K562 (cell line): ENCODE measurements around the gene CRYBB2. TPM values are rescaled to one million over a fixed set of nuclear protein-coding genes. Genes with fewer than 3 reads are reported as not detected.

Experiments
- ATAC-seq: fragments of 200-7000 bp; cut with Tn5 transposase; 3 replicates; pipeline ENCODE4 v1.9.1; 2020; ENCODE audit warnings: moderate library complexity
- BruUV-seq: library from RNA; stranded (reverse); fragments of 400-500 nt; replicated peaks from 2 replicates; lab custom pipeline; 2021; lab: Mats Ljungman, UMichigan
- CTCF ChIA-PET: fragments of 300-600 bp; formaldehyde crosslinking; extraction: SDS; loops from one replicate; lab custom pipeline; 2021; ENCODE audit warnings: low intra/inter-chr PET ratio; lab: Yijun Ruan, JAX
- POLR2A ChIA-PET: fragments of 300-600, 350-650 bp; sonication (Branson Sonifier 250); formaldehyde crosslinking; extraction: SDS; loops from one replicate; lab custom pipeline; 2021; ENCODE audit warnings: antibody characterized with exemption, inconsistent platforms; lab: Yijun Ruan, JAX
- DNase-seq, 4 experiments: peaks; one replicate each; pipeline versions ENCODE4 v3.0.0 to v3.0.0-alpha.2; 2011 to 2018; ENCODE audit warnings: low spot score in 3 of 4, mixed read lengths in 3 of 4; ENCODE audit errors: extremely low read depth in 1 of 4
- FAIRE-seq: peaks from 2 replicates; lab custom pipeline; 2011; peaks lifted over from hg19 to GRCh38; lab: Jason Lieb, UNC
- H2AFZ ChIP-seq: 2 replicates; pipeline ENCODE4 v1.6.0; 2011; ENCODE audit warnings: low read depth, low read length, control low read depth, inconsistent platforms
- H3K27ac ChIP-seq: fragments of 200-600 bp; 3 replicates; pipeline ENCODE4 v1.8.0; 2011; ENCODE audit warnings: low read depth, mild to moderate bottlenecking, control low read depth, inconsistent platforms, low read length, moderate library complexity, mixed read lengths; ENCODE audit errors: extremely low read depth
- H3K27me3 ChIP-seq, 2 experiments: fragments of 300-600 bp in 1 of 2; 2 replicates in 1 of 2; 3 replicates in 1 of 2; pipeline versions ENCODE4 v1.6.0 to v1.8.0; 2011; ENCODE audit warnings: inconsistent platforms in 2 of 2, low read length in 2 of 2, mild to moderate bottlenecking in 1 of 2, mixed read lengths in 1 of 2, moderate library complexity in 1 of 2; ENCODE audit not compliant: control insufficient read depth in 2 of 2, insufficient read depth in 2 of 2
- H3K36me3 ChIP-seq: fragments of 300-600 bp; 3 replicates; pipeline ENCODE4 v1.8.0; 2011; ENCODE audit warnings: mild to moderate bottlenecking, low read length, inconsistent platforms; ENCODE audit not compliant: control insufficient read depth, insufficient read depth
- H3K4me1 ChIP-seq, 2 experiments: fragments of 200-600 bp in 1 of 2; replicated peaks in 1 of 2; 2 replicates in 1 of 2; 3 replicates in 1 of 2; pipeline versions ENCODE4 v1.5.1 to v1.8.0; 2011; ENCODE audit warnings: inconsistent platforms in 2 of 2, low read length in 2 of 2, mild to moderate bottlenecking in 1 of 2, mixed read lengths in 1 of 2, moderate library complexity in 1 of 2; ENCODE audit not compliant: control insufficient read depth in 2 of 2, insufficient read depth in 2 of 2
- H3K4me2 ChIP-seq: 2 replicates; pipeline ENCODE4 v1.6.1; 2011; ENCODE audit warnings: low read length, control low read depth, inconsistent platforms, mixed read lengths; ENCODE audit not compliant: insufficient read depth
- H3K4me3 ChIP-seq: fragments of 200-600 bp; sonication (generic), shearing (Covaris generic); 2 replicates; pipeline ENCODE4 v1.5.1; 2016; ENCODE audit warnings: control low read depth, inconsistent platforms
- H3K79me2 ChIP-seq: fragments of 200-600 bp; 3 replicates; pipeline ENCODE4 v1.8.0; 2011; ENCODE audit warnings: low read length, inconsistent platforms; ENCODE audit not compliant: control insufficient read depth, insufficient read depth
- H3K9ac ChIP-seq, 2 experiments: 2 replicates each; pipeline versions ENCODE4 v1.6.0 to v1.6.1; 2011; ENCODE audit warnings: low read depth in 2 of 2, low read length in 2 of 2, control low read depth in 1 of 2, inconsistent platforms in 1 of 2, mild to moderate bottlenecking in 1 of 2, mixed read lengths in 1 of 2; ENCODE audit not compliant: insufficient read depth in 1 of 2
- H3K9me1 ChIP-seq: one replicate; pipeline ENCODE4 v1.6.0; 2011; ENCODE audit warnings: inconsistent platforms, mild to moderate bottlenecking, low read length, moderate library complexity; ENCODE audit not compliant: control insufficient read depth, insufficient read depth
- H3K9me3 ChIP-seq: replicated peaks from 2 replicates; pipeline ENCODE4 v1.5.1; 2011; ENCODE audit warnings: low read depth, low read length, inconsistent platforms; ENCODE audit not compliant: control insufficient read depth, insufficient read depth
- H4K20me1 ChIP-seq: replicated peaks from 2 replicates; pipeline ENCODE4 v1.6.1; 2011; ENCODE audit warnings: low read length, inconsistent platforms, mixed read lengths; ENCODE audit not compliant: control insufficient read depth, insufficient read depth
- AFF4 ChIP-seq: sonication (generic); formaldehyde crosslinking; IDR thresholded peaks from 2 replicates; pipeline ENCODE4 v1.8.0; 2023; ENCODE audit warnings: mild to moderate bottlenecking, missing genetic modification reagents
- CAMTA2 ChIP-seq: fragments of 250-450 bp; sonication (Bioruptor Pico); conservative IDR thresholded peaks from 2 replicates; pipeline ENCODE4 v1.5.1; 2022
- HDGF ChIP-seq: fragments of 450-650 bp; IDR thresholded peaks from 2 replicates; pipeline ENCODE4 v1.6.1; 2016
- HEY1 ChIP-seq: fragments of 250-450 bp; sonication (Bioruptor Pico); IDR thresholded peaks from 2 replicates; pipeline ENCODE4 v1.5.0; 2020; ENCODE audit warnings: mild to moderate bottlenecking, moderate library complexity, borderline replicate concordance
- NR2F6 ChIP-seq: fragments of 450-650 bp; formaldehyde crosslinking; IDR thresholded peaks from 2 replicates; pipeline ENCODE4 v1.4.0; 2020; ENCODE audit warnings: mild to moderate bottlenecking
- RAD51 ChIP-seq: fragments of 450-650 bp; IDR thresholded peaks from 2 replicates; pipeline ENCODE4 v1.7.1; 2016; ENCODE audit warnings: low read depth, mild to moderate bottlenecking, borderline replicate concordance
- SIRT6 ChIP-seq: IDR thresholded peaks from one replicate; pipeline ENCODE4 v1.6.1; 2012; ENCODE audit warnings: low read depth, mild to moderate bottlenecking, control low read depth, inconsistent platforms, low read length, moderate library complexity
- SMAD2 ChIP-seq: fragments of 150-350 bp; IDR thresholded peaks from 2 replicates; pipeline ENCODE4 v1.6.1; 2014; ENCODE audit warnings: low read depth, mild to moderate bottlenecking, low read length
- SNIP1 ChIP-seq: fragments of 450-650 bp; IDR thresholded peaks from 2 replicates; pipeline ENCODE4 v1.7.1; 2017; ENCODE audit warnings: low read depth, mild to moderate bottlenecking
- TBL1XR1 ChIP-seq, 2 experiments: IDR thresholded peaks; 2 replicates each; pipeline ENCODE4 v1.6.1; 2012; ENCODE audit warnings: improper control_type of control experiment in 2 of 2, low read length in 2 of 2, mild to moderate bottlenecking in 1 of 2
- TCF3 ChIP-seq: sonication (generic); formaldehyde crosslinking; IDR thresholded peaks from 2 replicates; pipeline ENCODE4 v1.4.0; 2020; ENCODE audit warnings: mild to moderate bottlenecking, missing genetic modification reagents
- ZNF316 ChIP-seq: fragments of 450-650 bp; IDR thresholded peaks from 2 replicates; pipeline ENCODE4 v1.6.1; 2016
- ZNF407 ChIP-seq: fragments of 450-650 bp; IDR thresholded peaks from 2 replicates; pipeline ENCODE4 v1.6.1; 2016; ENCODE audit warnings: low read depth
- WGBS: fragments of 100-300 bp; shearing (Covaris generic); methylation state at CpG from one replicate; pipeline ENCODE4 v1.1.6; 2016; ENCODE audit warnings: low coverage, mixed read lengths; ENCODE audit not compliant: insufficient coverage; ENCODE audit errors: missing lambda C conversion rate; 5-methylcytosine and 5-hydroxymethylcytosine counted together
- in situ Hi-C: fragments of 300-500 bp; cut with MboI; formaldehyde crosslinking; loops from 4 replicates; pipeline ENCODE4 v1.15.0; 2018; ENCODE audit warnings: inconsistent platforms, mixed read lengths
- intact Hi-C: fragments of 100-400 bp; cut with micrococcal nuclease; formaldehyde crosslinking; loops from 2 replicates; pipeline ENCODE4 v1.14.2; 2022
- polyA plus RNA-seq, 8 experiments: library from polyadenylated mRNA; depleted of rRNA in 4 of 8; stranded (reverse) in 5 of 8; unstranded in 3 of 8; fragments of >200 nt; fragmentation: Nextera tagmentation in 2 of 8; fragmentation: Illumina TruSeq in 1 of 8; extraction: Ambion mirVana in 2 of 8; extraction: Trizol in 1 of 8; gene quantifications; 2 replicates each; pipeline versions ENCODE4 v1.2.1 to v1.2.3, GENCODE V29; 2011 to 2014; ENCODE audit warnings: inconsistent platforms in 1 of 8, missing spikeins in 1 of 8
- total RNA-seq, 7 experiments: library from RNA; depleted of rRNA in 6 of 7; stranded (reverse); fragments of >200 nt in 6 of 7; fragmentation: Illumina TruSeq in 2 of 7; extraction: Trizol in 2 of 7; gene quantifications; 2 replicates each; pipeline versions ENCODE4 v1.2.1 to v1.2.3, GENCODE V29; 2011 to 2021; ENCODE audit warnings: low replicate concordance in 1 of 7

Gene CRYBB2
- total and polyA plus RNA-seq, 9 of the 15 experiments (the other 6 are each of a cell fraction or from before 2014, with no cell fraction given): not detected

GRCh38 chr22:25205847-25206246 lies 13.6 kb upstream of the CRYBB2 start:
- no peak overlapping the region for H3K27ac ChIP-seq
- FAIRE-seq (no peak), ATAC-seq (no peak), DNase-seq (no peak)
- H4K20me1 ChIP-seq: 0 out of 2 replicates have a peak, but pooled peaks cover 3% of the 10 kb centered on the region
- intact Hi-C loops (no loop called here), in situ Hi-C loops (loop anchor here (10.0 to 25.0 kb wide), 2 partner anchors 129 to 1131 kb away; no protein-coding TSS in a partner anchor)
- no peak overlapping the region for H3K4me3 ChIP-seq
- 0% methylated on average over 1 of the region's 1 CpG for WGBS
- no peaks in the 10 kb centered on the region for H3K79me2 ChIP-seq
- ChIA-PET POLR2A (no interaction called here), CTCF (no interaction called here)
- H3K4me2 ChIP-seq: no peak overlapping the region
- no peaks in the 10 kb centered on the region for H3K9me3 ChIP-seq
- BruUV-seq: no TSS peak
- H3K4me1 ChIP-seq: no peaks in the 10 kb centered on the region; a peak in 1 of 5 replicates
- H3K9ac ChIP-seq: no peak overlapping the region
- H2AFZ ChIP-seq: no peak overlapping the region
- no peaks in the 10 kb centered on the region for H3K9me1 ChIP-seq
- H3K27me3 ChIP-seq: peaks cover 4% of the 10 kb centered on the region in 2 experiments; a peak in 2 of 5 replicates
- no peaks in the 10 kb centered on the region for H3K36me3 ChIP-seq
- TF ChIP-seq SMAD2 (no peak), RAD51 (no peak), SIRT6 (no peak), HEY1 (CRISPR knock-in tag) (no peak), ZNF316 (no peak), CAMTA2 (no peak), HDGF (no peak), TBL1XR1 (IDR thresholded peaks at IDR 0.05; ENCODE audit: low read length in 2 of 2) (no peak), NR2F6 (CRISPR knock-in tag) (no peak), AFF4 (CRISPR knock-in tag) (no peak), TCF3 (CRISPR knock-in tag) (no peak), SNIP1 (no peak), ZNF407 (no peak)
